H1 (cell line): ENCODE measurements around the gene EPHA4.

ENCODE experiments used
- POLR2AphosphoS5 ChIP-seq: IDR thresholded peaks from 2 replicates; pipeline ENCODE4 v1.6.1; 2011; ENCODE audit warnings: low read depth, low read length
- RAD21 ChIP-seq, 2 experiments: IDR thresholded peaks in 1 of 2; conservative IDR thresholded peaks in 1 of 2; 2 replicates each; pipeline ENCODE4 v1.6.1; 2011; ENCODE audit warnings: low read depth in 2 of 2, low read length in 2 of 2, improper control_type of control experiment in 1 of 2, inconsistent platforms in 1 of 2, mild to moderate bottlenecking in 1 of 2, moderate library complexity in 1 of 2
- RNF2 ChIP-seq: fragments of 200-900, 300-1000 bp; sonication (generic); IDR thresholded peaks from 2 replicates; pipeline ENCODE4 v1.7.1; 2016; ENCODE audit warnings: borderline replicate concordance, low read depth, mild to moderate bottlenecking, antibody characterized with exemption, low read length; ENCODE audit not compliant: poor library complexity, severe bottlenecking; ENCODE audit errors: missing control alignments
- TF ChIP-seq, protein P1 (sequence below), 3 experiments: IDR thresholded peaks; 1 replicate in 2 of 3; 2 replicates in 1 of 3; pipeline versions ENCODE4 v1.5.1 to v1.6.1; 2011; ENCODE audit warnings: low read length in 3 of 3, mild to moderate bottlenecking in 3 of 3, inconsistent platforms in 2 of 3, low read depth in 1 of 3, moderate library complexity in 1 of 3; ENCODE audit not compliant: insufficient read depth in 1 of 3; ENCODE audit errors: control extremely low read depth in 1 of 3

GRCh38 chr2:221546505-221547225 is 25.4 kb downstream of the EPHA4 start:
- TF ChIP-seq, protein P1, sequence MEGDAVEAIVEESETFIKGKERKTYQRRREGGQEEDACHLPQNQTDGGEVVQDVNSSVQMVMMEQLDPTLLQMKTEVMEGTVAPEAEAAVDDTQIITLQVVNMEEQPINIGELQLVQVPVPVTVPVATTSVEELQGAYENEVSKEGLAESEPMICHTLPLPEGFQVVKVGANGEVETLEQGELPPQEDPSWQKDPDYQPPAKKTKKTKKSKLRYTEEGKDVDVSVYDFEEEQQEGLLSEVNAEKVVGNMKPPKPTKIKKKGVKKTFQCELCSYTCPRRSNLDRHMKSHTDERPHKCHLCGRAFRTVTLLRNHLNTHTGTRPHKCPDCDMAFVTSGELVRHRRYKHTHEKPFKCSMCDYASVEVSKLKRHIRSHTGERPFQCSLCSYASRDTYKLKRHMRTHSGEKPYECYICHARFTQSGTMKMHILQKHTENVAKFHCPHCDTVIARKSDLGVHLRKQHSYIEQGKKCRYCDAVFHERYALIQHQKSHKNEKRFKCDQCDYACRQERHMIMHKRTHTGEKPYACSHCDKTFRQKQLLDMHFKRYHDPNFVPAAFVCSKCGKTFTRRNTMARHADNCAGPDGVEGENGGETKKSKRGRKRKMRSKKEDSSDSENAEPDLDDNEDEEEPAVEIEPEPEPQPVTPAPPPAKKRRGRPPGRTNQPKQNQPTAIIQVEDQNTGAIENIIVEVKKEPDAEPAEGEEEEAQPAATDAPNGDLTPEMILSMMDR (IDR thresholded peaks at IDR 0.05; ENCODE audit: control extremely low read depth in 1 of 3, insufficient read depth in 1 of 3, low read depth in 1 of 3, low read length in 3 of 3): no peak
- no peak for TF ChIP-seq RAD21 (IDR thresholded peaks at IDR 0.05 in 1 of 2, conservative IDR thresholded peaks at IDR 0.05 in 1 of 2; ENCODE audit: low read depth in 2 of 2, low read length in 2 of 2)
- TF ChIP-seq RNF2: no peak
- no peak for TF ChIP-seq POLR2AphosphoS5
